MCF 10A (cell line): ENCODE data around the gene EVL. TPM values are rescaled to one million over a fixed set of nuclear protein-coding genes. Genes with fewer than 3 reads are reported as not detected.

Source experiments
- BruUV-seq: library from RNA; stranded (reverse); fragments of 400-500 nt; replicated peaks from 2 replicates; lab custom pipeline; 2021; lab: Mats Ljungman, UMichigan
- CTCF ChIA-PET: fragments of 300-600 bp; sonication (Branson Sonifier 250); formaldehyde crosslinking; extraction: SDS; loops from one replicate; lab custom pipeline; 2021; ENCODE audit warnings: antibody characterized with exemption, inconsistent platforms; lab: Yijun Ruan, JAX
- POLR2A ChIA-PET: fragments of 300-600, 350-650 bp; sonication (Branson Sonifier 250); formaldehyde crosslinking; extraction: SDS; loops from one replicate; lab custom pipeline; 2020; ENCODE audit warnings: antibody characterized with exemption, inconsistent platforms; lab: Yijun Ruan, JAX
- DNase-seq: peaks from one replicate; pipeline ENCODE4 v3.0.0-alpha.2; 2018; ENCODE audit not compliant: unreplicated experiment
- H3K27ac Mint-ChIP-seq: one replicate; pipeline ENCODE4 v1.8.0; 2022; ENCODE audit warnings: mild to moderate bottlenecking, low read depth, mixed read lengths; ENCODE audit not compliant: unreplicated experiment
- H3K27me3 Mint-ChIP-seq: one replicate; pipeline ENCODE4 v1.8.0; 2022; ENCODE audit warnings: mixed read lengths; ENCODE audit not compliant: insufficient read depth, unreplicated experiment
- H3K36me3 Mint-ChIP-seq: one replicate; pipeline ENCODE4 v1.8.0; 2022; ENCODE audit warnings: mild to moderate bottlenecking, moderate library complexity, mixed read lengths; ENCODE audit not compliant: insufficient read depth, unreplicated experiment
- H3K4me1 Mint-ChIP-seq: one replicate; pipeline ENCODE4 v1.8.0; 2022; ENCODE audit warnings: mixed read lengths; ENCODE audit not compliant: insufficient read depth, unreplicated experiment
- H3K4me3 Mint-ChIP-seq: one replicate; pipeline ENCODE4 v1.8.0; 2022; ENCODE audit warnings: mild to moderate bottlenecking, moderate library complexity, mixed read lengths; ENCODE audit not compliant: unreplicated experiment
- H3K9me3 Mint-ChIP-seq: one replicate; pipeline ENCODE4 v1.8.0; 2022; ENCODE audit warnings: mixed read lengths; ENCODE audit not compliant: unreplicated experiment
- intact Hi-C: fragments of 100-400 bp; cut with micrococcal nuclease; formaldehyde crosslinking; loops from 2 replicates; pipeline ENCODE4 v1.14.1; 2022
- total RNA-seq: library from RNA; stranded (reverse); gene quantifications from 2 replicates; pipeline ENCODE4 v1.2.3, GENCODE V29; 2022
- TF ChIP-seq, protein P1 (sequence below): fragments of 200-600 bp; IDR thresholded peaks from one replicate; pipeline ENCODE4 v1.8.0; 2022; ENCODE audit warnings: antibody characterized with exemption, mild to moderate bottlenecking; ENCODE audit not compliant: unreplicated experiment

Gene EVL
- total RNA-seq, 1 experiment from 2014 or later = 55.4 TPM

DNA sequence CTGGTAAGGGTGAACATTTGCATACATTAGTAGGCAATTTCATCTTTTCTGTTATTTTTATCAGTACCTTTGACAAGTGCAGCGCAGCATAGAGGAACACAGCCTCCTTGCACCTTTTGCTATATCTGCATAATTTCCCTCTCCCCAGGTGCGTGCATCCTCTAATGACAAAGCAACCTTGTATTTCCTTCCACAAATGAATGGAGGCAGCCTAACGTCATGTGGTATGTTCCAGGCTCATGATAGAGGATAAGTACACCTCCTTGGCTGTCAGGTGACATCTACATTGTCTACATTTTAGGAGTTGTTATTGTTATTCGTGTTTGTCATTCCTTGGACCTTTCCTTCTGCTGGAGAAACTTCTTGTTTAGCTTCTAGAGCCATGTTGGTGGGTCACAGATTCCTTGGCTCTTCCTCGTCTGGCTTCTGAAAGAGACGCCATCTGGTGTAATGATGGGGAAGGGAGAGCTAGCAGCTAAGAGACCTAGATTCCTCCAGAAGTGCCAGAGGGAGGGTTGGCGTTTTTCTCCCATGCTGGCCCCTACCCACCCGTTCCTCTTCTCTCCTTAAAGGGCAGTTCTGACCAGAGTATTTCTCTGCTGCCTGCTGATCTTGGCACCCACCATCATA is 37.0 kb downstream of the EVL start:
- H3K27ac Mint-ChIP-seq = no peak overlapping the region
- DNase-seq = no peak
- no peaks in the 10 kb centered on the region for H3K27me3 Mint-ChIP-seq
- POLR2A ChIA-PET = interaction anchor here (1.2 to 1.6 kb wide), 2 partner anchors 9 to 13 kb away, joined by 3 to 4 read pairs; no protein-coding TSS in a partner anchor
- TF ChIP-seq, protein P1, sequence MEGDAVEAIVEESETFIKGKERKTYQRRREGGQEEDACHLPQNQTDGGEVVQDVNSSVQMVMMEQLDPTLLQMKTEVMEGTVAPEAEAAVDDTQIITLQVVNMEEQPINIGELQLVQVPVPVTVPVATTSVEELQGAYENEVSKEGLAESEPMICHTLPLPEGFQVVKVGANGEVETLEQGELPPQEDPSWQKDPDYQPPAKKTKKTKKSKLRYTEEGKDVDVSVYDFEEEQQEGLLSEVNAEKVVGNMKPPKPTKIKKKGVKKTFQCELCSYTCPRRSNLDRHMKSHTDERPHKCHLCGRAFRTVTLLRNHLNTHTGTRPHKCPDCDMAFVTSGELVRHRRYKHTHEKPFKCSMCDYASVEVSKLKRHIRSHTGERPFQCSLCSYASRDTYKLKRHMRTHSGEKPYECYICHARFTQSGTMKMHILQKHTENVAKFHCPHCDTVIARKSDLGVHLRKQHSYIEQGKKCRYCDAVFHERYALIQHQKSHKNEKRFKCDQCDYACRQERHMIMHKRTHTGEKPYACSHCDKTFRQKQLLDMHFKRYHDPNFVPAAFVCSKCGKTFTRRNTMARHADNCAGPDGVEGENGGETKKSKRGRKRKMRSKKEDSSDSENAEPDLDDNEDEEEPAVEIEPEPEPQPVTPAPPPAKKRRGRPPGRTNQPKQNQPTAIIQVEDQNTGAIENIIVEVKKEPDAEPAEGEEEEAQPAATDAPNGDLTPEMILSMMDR = no peak
- no peaks in the 10 kb centered on the region for H3K9me3 Mint-ChIP-seq
- H3K4me3 Mint-ChIP-seq = no peak overlapping the region
- H3K4me1 Mint-ChIP-seq = peaks cover 47% of the 10 kb centered on the region
- intact Hi-C loops = no loop called here
- BruUV-seq = no TSS peak
- peaks cover 9% of the 10 kb centered on the region for H3K36me3 Mint-ChIP-seq
- CTCF ChIA-PET = interaction anchor here (1.7 to 10.9 kb wide), 2 partner anchors 30 to 91 kb away, joined by 10 to 188 read pairs; no protein-coding TSS in a partner anchor

- TF ChIP-seq, protein P1 = no peak
- BruUV-seq = no TSS peak
- CTCF ChIA-PET = interaction anchor here (0.5 to 10.9 kb wide), 4 partner anchors 31 to 121 kb away, joined by 4 to 188 read pairs (median 7); no protein-coding TSS in a partner anchor
- no peak for DNase-seq
- no peak overlapping the region for H3K4me3 Mint-ChIP-seq
- H3K36me3 Mint-ChIP-seq = no peaks in the 10 kb centered on the region
- H3K9me3 Mint-ChIP-seq = no peaks in the 10 kb centered on the region
- POLR2A ChIA-PET = interaction anchor here (0.7 to 1.6 kb wide), 4 partner anchors 10 to 91 kb away, joined by 3 to 6 read pairs (median 5); no protein-coding TSS in a partner anchor
- intact Hi-C loops = no loop called here
- H3K27me3 Mint-ChIP-seq = no peaks in the 10 kb centered on the region
- peaks cover 47% of the 10 kb centered on the region for H3K4me1 Mint-ChIP-seq
- peak overlapping the region; percentile 65 for H3K27ac Mint-ChIP-seq
Measured at GRCh38 chr14:100103250-100104005, 38.2 kb downstream of the EVL start.

- intact Hi-C loops = no loop called here
- Mint-ChIP-seq H3K36me3 (no peaks in the 10 kb centered on the region), H3K27ac (peak overlapping the region; percentile 65), H3K4me1 (peaks cover 50% of the 10 kb centered on the region), H3K4me3 (no peak overlapping the region), H3K9me3 (no peaks in the 10 kb centered on the region), H3K27me3 (no peaks in the 10 kb centered on the region)
- ChIA-PET CTCF (interaction anchor here (0.5 to 10.9 kb wide), 5 partner anchors 11 to 122 kb away, joined by 4 to 188 read pairs (median 4); no protein-coding TSS in a partner anchor), POLR2A (interaction anchor here (0.7 to 1.9 kb wide), 6 partner anchors 20 to 133 kb away, joined by 3 to 6 read pairs (median 5); no protein-coding TSS in a partner anchor)
- TF ChIP-seq, protein P1 = no peak
- no TSS peak for BruUV-seq
- no peak for DNase-seq
Measured at GRCh38 chr14:100104006-100104352, 38.8 kb downstream of the EVL start.
